Measurements from ENCODE around the gene CKMT2.
"Not testable (repeated sequence)": the region's sequence is repeated elsewhere in the genome, so short reads cannot be mapped to it uniquely, and the experiment has no call there.

The CKMT2 gene

DNA sequence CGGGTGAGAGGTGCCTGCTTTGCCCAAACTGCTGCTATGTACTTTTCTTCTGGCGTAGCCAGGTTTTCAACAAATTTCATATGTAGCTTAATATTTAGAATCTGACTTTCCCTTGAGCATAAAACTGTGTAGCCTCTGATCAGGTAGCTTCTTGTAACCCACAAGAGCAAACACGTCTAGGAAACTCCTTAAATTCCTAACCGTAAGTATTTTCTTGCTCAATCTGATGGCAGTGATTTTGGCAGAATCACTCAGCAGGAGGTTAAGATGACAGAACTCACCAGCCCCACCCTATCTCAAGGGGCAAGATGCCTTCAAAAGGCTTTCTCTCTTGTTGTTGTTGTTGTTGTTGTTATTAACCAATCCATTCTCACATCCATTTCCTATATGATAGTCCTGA lies 20.8 kb downstream of the CKMT2 start:
- DNase-seq = no peak

DNA sequence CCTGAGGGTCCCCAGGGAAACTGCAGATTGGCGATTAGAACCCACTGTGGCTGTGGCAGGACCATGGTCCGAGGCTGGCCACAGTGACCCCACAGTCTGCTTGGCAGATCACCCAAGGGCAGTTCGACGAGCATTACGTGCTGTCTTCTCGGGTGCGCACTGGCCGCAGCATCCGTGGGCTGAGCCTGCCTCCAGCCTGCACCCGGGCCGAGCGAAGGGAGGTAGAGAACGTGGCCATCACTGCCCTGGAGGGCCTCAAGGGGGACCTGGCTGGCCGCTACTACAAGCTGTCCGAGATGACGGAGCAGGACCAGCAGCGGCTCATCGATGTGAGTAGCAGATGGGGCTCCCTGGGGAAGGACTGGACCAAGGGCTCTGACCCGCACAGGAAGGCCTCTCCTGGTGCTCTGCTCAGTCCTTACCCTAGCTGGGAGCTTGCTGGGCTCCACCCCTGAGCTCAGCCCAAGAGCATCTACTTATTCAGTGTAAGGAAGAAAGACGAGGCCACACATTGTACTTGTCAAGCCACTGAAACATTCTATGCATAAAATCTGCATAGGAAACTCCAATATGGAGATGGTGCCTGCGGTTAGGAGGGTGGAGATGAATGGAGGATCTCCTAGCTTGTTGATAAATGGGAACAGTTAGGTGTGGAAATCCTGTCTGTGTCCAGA lies 21.9 kb downstream of the CKMT2 start:
- DNase-seq = no peak

DNA sequence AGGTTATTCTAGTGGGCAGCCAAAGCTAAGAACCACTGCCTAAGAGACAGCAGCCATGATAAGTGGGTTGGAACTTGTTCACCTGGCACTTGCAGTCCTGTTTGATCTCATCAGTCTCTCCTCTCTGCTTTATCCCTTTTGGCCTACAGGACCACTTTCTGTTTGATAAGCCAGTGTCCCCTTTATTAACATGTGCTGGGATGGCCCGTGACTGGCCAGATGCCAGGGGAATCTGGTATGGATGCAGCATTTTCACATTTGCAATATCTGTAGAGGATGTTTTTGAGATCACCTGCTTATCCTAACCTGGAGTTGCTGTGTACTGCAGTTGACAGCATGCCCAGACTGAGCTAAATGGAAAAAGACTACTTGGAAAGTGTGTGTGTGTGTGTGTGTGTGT lies 23.6 kb downstream of the CKMT2 start:
- no peak for DNase-seq

DNA sequence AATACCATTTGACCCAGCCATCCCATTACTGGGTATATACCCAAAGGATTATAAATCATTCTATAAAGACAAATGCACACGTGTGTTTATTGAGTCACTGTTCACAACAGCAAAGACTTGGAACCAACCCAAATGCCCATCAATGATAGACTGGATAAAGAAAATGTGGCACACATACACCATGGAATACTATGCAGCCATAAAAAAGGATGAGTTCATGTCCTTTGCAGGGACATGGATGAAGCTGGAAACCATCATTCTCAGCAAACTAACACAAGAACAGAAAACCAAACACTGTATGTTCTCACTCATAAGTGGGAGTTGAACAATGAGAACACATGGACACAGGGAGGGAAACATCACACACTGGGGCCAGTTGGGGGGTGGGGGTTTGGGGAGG lies 29.7 kb downstream of the CKMT2 start:
- DNase-seq = not testable (repeated sequence)

DNA sequence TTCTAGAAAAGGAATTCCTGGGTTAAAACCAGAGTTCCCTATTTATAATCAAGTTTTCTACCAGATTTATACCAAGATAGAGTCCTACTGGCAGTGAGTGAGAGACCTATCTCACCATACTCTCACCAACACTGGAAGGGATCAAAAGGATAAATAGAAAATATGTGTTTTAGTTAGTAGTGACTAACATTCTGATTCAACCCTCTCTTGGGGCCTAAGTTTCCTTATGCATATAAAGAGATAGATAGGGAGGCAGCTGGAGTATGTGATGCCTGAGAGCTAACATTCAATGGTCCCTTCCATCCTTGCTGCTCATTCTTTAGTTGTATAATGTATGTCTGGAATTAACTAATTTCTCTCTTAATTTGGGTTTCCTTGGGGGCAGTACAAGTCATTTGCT lies 32.0 kb downstream of the CKMT2 start:
- DNase-seq = no peak

DNA sequence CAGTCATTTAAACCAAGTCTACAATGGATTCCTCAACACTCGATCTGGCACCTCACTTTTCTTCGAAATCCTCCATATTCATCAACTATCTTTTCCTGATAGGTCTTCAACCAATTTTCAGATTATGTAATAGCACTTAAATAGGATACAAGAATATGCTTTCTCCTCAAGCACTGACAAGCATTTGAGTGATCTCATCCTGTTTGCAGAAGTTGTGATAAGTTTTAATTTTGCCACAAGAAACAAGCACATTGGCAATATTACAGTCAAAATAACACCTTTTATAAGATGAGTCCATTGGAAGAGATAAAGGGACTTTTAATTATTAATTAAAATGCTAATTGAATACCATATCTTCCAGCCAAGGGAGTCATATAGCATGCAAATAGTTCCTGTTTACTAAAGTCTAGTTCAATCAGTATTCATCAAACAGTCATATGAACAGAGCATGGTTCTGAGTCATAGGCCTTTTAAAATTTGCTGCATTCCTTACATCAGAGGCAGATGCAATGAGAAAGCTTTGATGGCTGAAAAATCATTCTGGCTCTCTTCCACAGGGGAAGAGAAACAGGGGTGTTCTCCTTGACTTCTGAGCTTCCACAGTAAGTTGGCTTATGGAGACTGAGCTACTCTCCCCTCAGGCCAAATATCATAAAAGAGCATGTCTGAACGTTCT lies 35.5 kb downstream of the CKMT2 start:
- DNase-seq = peak; percentile 34

DNA sequence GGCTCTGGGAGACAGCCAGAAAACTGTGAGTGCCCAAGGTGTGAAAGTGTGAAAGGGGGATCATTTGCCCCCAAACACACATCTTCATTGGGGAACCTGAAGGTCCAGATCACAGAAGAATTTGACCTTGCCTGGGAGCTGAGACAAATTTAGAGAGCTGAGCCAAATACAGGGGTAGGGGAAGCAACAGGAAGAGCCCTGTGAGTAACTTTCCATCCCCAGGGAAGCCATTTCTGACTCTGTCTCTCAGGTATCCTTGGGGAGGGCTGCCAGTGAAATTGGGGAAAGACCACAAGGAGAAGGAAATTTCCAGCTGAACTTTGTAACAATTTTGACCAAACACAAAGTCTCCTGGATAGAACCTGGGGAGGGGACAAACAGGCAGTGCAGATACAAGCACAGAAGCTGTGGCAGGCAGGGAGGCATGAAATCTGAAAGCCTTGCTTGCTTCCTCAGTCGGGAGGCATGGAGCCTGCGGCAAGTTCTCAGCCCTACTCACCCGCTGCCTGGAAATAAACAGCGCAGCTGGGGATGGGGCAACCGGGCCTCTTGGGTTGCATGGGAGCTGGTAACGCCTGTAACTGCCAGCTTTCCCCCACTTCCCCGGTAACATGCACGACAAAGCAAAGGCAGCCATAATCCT lies 36.8 kb downstream of the CKMT2 start:
- no peak for DNase-seq

DNA sequence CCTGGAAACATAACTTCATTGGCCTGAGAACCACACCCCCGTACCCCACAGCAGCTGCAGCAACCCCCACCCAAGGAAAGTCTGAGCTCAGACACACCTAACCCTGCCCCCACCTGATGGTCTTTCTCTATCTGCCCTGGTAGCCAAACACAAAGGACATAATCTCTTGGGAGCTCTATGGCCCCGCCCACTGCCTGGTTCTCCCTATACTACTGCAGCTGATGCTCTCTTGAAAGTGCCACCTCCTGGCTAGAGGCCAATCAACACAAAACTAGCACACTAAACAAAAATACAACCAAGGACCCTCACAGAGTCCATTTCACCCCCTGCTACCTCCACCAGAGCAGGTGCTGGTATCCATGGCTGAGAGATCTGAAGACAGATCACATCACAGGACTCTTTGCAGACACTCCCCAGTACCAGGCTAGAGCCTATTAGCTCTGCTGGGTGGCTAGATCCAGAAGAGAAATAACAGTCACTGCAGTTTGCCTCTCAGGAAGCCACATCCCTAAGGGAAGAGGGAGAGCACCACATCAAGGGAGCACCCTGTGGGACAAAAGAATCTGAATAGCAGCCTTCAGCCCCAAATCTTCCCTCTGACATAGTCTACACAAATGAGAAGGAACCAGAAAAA lies 37.4 kb downstream of the CKMT2 start:
- DNase-seq = not testable (repeated sequence)

DNA sequence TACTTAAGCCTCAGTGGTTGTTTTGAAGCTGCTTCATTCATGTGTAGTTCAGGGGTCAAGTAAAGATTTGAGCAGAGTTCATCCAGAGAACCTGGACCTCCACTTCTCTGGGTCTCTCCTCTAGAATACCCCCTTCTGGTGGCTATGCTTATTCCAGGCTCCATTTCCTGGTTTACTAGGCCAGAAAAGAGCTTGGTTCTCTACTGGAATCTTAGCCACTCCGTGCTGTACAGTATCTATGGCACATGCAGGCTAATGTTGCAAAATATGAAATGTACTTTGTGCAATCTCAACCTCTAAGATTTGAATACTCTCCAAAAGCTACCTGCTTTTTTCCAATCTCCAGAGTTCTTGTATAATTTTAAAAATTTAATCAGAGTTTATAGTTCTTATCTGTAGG lies 50.9 kb downstream of the CKMT2 start:
- no peak for DNase-seq

DNA sequence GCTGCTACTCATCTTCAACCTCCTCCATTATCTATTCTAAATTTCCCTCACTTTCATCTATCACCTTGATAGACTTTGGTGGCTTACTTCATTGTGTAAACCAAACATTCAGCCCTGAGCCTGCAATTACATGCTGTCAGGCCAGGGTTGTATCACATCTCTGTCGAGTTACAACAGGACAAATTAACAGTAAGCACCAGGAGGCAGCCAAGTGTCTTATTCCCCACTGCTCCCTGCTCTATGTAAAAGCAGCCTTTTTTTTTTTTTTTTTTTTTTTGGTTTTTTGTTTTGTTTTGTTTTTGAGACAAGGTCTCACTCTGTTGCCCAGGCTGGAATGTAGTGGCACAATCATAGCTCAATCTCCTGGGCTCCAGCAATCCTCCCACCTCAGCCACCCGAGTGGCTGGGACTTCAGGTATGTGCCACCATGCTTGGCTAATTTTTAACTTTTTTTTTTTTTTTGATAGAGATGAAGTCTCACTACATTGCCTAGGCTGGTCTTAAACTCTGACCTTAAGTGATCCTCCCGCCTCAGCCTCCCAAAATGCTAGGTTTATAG lies 53.0 kb downstream of the CKMT2 start:
- no peak for DNase-seq

DNA sequence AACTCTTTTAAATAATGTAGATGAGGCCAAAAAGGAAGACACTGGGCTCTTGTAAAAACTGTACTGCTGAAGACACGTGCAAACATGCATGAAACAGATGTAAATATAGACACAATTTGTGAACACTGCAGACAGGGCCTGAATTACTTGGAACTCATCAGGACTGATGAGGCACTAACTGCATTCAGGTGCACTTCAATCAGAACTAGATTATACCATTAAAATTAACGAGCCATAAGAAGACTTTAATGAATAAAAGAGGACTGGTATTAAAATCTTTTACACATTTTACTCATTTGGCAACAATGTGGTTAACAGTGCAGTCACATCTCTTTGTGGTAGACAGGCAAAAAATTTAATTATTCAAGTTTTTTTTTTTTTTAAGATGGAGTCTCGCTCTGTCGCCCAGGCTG lies 54.9 kb downstream of the CKMT2 start:
- no peak for DNase-seq

DNA sequence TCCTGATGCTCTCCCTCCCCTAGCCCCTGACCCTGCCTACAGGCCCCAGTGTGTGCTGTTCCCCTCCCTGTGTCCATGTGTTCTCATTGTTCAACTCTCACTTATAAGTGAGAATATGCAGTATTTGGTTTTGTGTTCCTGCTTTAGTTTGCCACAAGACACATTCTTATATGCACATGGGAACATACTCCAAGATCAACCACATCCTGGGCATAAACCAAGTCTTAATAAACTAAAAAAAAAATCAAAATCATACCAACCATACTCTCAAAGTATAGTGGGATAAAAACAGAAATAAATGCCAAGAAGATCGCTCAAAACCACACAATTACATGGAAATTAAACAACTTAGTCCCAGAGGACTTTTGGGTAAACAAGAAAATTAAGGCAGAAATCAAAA lies 57.0 kb downstream of the CKMT2 start:
- DNase-seq = no peak

DNA sequence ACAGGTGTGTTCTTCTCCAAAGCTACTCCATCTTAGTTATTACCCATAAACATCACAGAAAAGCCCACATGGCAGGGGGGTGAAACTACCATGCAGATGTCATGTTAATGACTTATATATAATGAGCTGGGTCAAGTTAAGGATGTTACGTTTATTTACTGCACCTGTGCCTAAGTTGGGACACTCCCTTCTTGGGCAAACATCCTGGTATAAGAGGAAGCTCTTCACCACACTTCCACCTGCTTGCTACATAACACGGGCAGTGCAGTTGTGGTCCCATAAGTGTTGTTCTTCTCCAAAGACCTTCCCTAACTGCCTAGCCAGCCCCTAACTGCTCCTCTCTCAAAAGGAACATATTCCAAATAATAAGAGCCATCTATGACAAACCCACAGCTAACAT lies 59.0 kb downstream of the CKMT2 start:
- DNase-seq = no peak

DNA sequence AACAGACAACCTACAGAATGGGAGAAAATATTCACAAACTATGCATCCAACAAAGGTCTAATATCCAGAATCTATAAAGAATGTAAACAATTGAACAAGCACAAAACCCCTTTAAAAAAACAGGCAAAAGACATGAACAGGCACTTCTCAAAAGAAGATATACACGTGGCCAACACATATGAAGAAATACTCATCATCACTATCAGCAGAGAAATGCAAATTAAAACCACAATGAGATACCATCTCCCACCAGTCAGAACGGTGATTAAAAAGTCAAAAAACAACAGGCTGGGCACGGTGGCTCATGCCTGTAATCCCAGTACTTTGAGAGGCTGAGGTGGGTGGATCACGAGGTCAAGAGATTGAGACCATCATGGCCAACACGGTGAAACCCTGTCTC lies 60.9 kb downstream of the CKMT2 start:
- DNase-seq = not testable (repeated sequence)

DNA sequence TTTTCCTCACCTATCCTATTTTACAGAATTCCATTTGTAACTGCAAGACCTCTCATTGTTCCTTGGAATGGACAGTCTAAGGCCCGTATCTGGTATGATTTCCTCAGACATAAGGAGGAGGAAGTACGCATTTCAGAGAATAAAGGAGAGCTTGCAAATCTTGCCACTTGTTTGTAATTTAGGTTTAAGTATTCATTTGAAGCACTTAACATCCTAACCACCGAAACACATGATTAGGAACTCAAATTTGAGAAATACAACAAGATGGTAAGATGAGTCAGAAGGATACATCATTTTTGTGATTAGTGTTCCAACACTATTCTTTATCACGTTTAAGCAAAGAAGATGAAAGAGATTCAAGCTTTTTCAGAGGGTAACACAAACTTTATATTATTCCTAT lies 64.4 kb downstream of the CKMT2 start:
- no peak for DNase-seq

DNA sequence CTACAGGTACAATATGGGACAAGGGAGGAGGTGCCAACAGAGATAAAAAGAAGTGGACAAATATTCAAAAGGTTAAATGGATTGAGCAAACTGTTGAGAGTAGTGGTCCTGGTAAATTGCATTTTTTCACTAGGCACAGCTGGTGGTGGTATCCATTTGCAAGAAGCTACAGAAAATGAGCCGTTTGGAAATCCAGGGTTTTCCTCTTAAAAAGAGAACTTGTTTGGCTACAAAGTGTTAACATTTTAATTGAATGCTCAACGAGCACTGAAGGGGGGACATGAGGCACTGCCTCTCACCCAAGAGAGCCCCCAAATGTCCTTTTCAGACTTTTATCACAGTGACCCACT lies 67.8 kb downstream of the CKMT2 start:
- peak; percentile 11 for DNase-seq

DNA sequence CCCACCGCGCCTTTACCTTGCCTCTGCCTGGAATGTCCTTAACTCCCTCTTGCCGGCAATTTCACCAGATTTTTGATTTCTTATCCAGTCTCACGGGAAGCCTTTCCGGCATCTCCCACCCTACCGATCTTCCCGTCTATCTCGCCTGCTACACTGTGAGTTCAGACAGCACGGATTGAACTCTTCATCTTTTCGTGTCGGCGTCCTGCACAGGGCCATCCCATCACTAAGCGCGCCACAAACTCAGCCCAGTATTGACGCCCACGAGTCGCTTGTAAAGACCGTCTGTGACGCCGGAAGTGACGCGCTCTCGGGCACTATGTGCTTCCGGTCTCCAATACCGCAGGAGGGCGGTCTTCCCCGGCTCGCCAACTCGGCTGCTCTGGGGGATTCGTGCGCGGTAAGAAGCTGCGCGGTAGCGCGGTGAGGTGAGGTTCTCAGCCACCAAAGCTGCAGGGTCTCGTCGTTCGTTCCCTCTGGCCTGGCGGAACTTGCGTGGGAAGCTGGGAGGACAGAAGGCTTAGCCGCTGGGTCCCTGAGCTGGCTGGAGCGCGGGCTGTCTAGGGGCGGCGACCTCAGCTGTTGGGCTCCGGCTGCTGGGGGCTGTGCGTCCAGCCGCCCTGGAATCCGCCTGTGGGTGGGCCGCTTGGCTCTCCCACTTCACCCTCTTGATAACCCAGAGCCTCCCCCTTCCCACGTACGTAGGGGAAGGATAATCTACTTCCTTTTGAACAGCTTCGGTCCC lies 68.3 kb downstream of the CKMT2 start, which contains the start of gene ZCCHC9:
TSS of gene ZCCHC9 (plus strand) at position 317 of the 745 bp plus-strand sequence. CDS start 3,171 bp downstream, outside the sequence.
- peak; percentile 93 for DNase-seq

DNA sequence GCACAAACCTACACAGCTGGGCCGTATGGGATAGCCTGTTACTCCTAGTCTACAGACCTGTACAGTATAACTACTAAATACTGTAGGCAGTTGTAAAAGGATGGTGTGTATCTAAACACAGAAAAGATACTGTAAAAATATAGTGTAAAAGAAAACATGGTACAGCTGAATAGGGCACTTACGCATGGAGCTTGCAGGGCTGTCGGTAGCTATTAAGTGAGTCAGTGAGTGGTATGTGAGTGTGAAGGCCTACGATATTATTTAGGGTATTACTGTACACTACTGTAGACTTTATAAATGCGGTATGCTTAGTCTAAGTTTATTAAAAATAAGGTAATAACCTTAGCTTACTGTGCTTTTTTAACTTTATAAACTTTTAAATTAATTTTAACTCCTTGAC lies 69.5 kb downstream of the CKMT2 start:
- no peak for DNase-seq

DNA sequence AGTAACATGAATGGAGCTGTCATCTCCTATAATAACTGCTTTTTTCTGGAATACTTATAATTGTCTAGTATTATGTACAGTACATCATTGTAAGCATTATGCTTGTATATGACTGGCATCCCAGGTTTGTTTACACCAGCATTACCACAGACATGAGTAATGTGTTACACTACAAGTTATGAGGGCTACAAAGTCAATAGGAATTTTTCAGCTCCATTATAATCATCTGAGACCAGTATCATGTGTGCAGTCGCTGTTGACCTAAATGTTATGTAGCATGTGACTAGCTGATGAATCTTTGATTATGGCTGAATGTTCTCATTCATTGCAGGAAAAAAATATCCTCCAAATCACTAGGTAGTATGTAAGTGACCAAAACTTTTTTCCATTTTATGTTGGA lies 70.4 kb downstream of the CKMT2 start:
- no peak for DNase-seq

DNA sequence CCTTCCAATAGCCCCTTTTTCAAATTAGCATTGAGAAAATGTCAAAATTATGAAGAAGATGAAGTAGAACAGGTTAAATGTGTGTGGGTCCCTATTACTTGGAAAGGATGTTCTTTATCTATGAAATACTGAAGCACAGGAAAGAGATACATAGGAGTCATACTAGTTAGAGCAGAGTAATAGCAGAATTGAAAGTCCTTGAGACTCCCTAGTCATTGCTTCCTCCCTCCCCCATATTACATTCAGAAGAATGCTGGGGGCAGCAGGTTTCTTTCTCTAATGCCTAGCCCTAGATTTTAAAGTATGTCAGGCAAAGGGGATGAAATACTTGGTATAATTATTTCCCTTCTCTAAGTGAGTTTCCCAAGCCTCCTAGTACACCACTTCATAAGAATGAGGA lies 72.7 kb downstream of the CKMT2 start:
- peak; percentile 8 for DNase-seq

DNA sequence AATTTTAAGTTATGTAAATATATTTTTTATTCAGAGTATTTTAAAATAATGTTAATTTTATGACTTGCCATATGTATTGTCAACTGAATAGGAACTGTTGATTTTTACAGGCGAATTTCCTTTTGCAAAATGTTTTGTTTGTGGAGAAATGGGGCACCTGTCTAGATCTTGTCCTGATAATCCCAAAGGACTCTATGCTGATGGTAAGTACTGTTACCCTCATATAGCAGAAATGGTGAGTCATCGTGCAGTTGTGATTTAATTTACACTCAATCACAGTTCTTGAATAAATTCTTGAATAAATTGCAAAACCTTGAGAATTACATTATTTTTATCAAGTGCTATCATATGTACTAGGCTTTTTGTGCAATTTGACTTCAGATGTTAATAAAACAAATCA lies 75.7 kb downstream of the CKMT2 start:
- DNase-seq = no peak

DNA sequence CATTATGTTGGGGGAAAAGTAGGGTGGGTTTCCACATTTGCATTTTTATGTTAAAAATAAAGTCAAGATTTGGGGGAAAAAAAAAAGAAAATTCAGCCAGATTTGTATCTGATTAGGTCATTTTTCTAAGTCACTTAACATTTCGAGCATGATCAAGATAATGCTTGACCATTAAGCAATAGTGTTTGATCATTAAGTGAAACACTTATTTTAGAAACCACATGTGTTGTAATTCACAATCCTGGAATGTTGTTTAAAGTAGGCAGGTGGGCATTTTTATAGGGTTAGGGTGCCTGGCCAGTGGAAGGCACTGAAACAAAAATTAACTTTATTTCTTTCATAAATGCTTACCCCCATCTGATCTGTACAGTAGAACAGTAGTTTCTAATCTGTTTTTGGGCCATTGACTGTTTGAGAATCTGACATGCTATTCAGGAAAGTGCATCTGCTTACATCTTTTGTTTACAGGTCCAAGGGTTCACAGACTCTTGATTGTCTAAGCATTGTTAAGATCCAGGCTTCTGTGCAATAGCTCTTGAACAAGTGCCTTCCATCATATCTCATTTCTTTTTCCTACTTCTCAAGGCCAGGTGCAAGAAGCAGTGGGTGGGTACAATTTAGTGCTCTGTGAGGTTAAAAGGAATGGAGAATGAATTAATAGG lies 77.4 kb downstream of the CKMT2 start:
- DNase-seq = no peak
